NCI-H446 treated with DMSO at 0.1 percent for 48 hours (cell line): ENCODE measurements around the gene SRC.

Source experiments
- DNase-seq: peaks from one replicate; lab custom pipeline; 2025; lab: John Stamatoyannopoulos, UW

SRC gene

GRCh38 chr20:37350649-37351574, 5.0 kb downstream of the SRC start:
- no peak for DNase-seq

- no peak for DNase-seq
Measured at GRCh38 chr20:37351689-37352607, 6.0 kb downstream of the SRC start.

- DNase-seq = no peak
Measured at GRCh38 chr20:37352608-37352980, 6.7 kb downstream of the SRC start.

- DNase-seq = no peak
Measured at GRCh38 chr20:37353285-37353849, 7.4 kb downstream of the SRC start.

- no peak for DNase-seq
Measured at GRCh38 chr20:37354210-37355195, 8.6 kb downstream of the SRC start.

GRCh38 chr20:37355252-37356180, 9.6 kb downstream of the SRC start:
- DNase-seq = no peak

GRCh38 chr20:37356387-37356786, 10.4 kb downstream of the SRC start:
- DNase-seq = no peak

GRCh38 chr20:37356961-37357371, 11.0 kb downstream of the SRC start:
- no peak for DNase-seq

- no peak for DNase-seq
Measured at GRCh38 chr20:37357481-37358365, 11.8 kb downstream of the SRC start.

GRCh38 chr20:37358366-37359150, 12.6 kb downstream of the SRC start:
- DNase-seq = no peak

- no peak for DNase-seq
Measured at GRCh38 chr20:37359331-37359730, 13.4 kb downstream of the SRC start.

GRCh38 chr20:37359836-37360235, 13.9 kb downstream of the SRC start:
- DNase-seq = no peak

- no peak for DNase-seq
Measured at GRCh38 chr20:37360391-37361115, 14.6 kb downstream of the SRC start.

- no peak for DNase-seq
Measured at GRCh38 chr20:37361336-37361735, 15.4 kb downstream of the SRC start.

- DNase-seq = no peak
Measured at GRCh38 chr20:37362231-37362792, 16.4 kb downstream of the SRC start.

- DNase-seq = no peak
Measured at GRCh38 chr20:37362821-37363220, 16.9 kb downstream of the SRC start.
